ENCODE data around the gene PLEKHD1.

Gene PLEKHD1

GRCh38 chr14:69528143-69528542, 43.6 kb downstream of the PLEKHD1 start:
- no peak for DNase-seq
- in situ Hi-C loops (cut with HindIII; ENCODE audit: low pct_ligation_motif_present, low sequenced_read_pairs) = no loop called here
- TF ChIP-seq CTCF (IDR thresholded peaks at IDR 0.05; ENCODE audit: low read depth, low read length, missing control alignments) = no peak
- Histone ChIP-seq H3K36me3 (replicated peaks) (no peaks in the 10 kb centered on the region), H3K27me3 (replicated peaks) (no peaks in the 10 kb centered on the region), H3K4me3 (ENCODE audit: low read depth, low read length) (no peak overlapping the region), H3K27ac (no peak overlapping the region)

- no peak for TF ChIP-seq CTCF (IDR thresholded peaks at IDR 0.05; ENCODE audit: low read depth, low read length, missing control alignments)
- no peak for DNase-seq
- Histone ChIP-seq H3K27me3 (replicated peaks) (no peaks in the 10 kb centered on the region), H3K36me3 (replicated peaks) (no peaks in the 10 kb centered on the region), H3K27ac (no peak overlapping the region), H3K4me3 (ENCODE audit: low read depth, low read length) (no peak overlapping the region)
- in situ Hi-C loops (cut with HindIII; ENCODE audit: low pct_ligation_motif_present, low sequenced_read_pairs) = no loop called here
Observed at GRCh38 chr14:69528930-69529329, 44.4 kb downstream of the PLEKHD1 start.

GRCh38 chr14:69529563-69529962, 45.0 kb downstream of the PLEKHD1 start:
- Histone ChIP-seq H3K4me3 (ENCODE audit: low read depth, low read length) (no peak overlapping the region), H3K36me3 (replicated peaks) (no peaks in the 10 kb centered on the region), H3K27me3 (replicated peaks) (no peaks in the 10 kb centered on the region), H3K27ac (no peak overlapping the region)
- in situ Hi-C loops (cut with HindIII; ENCODE audit: low pct_ligation_motif_present, low sequenced_read_pairs) = no loop called here
- no peak for TF ChIP-seq CTCF (IDR thresholded peaks at IDR 0.05; ENCODE audit: low read depth, low read length, missing control alignments)
- no peak for DNase-seq

- Histone ChIP-seq H3K27ac (no peak overlapping the region), H3K4me3 (ENCODE audit: low read depth, low read length) (no peak overlapping the region), H3K27me3 (replicated peaks) (no peaks in the 10 kb centered on the region), H3K36me3 (replicated peaks) (no peaks in the 10 kb centered on the region)
- in situ Hi-C loops (cut with HindIII; ENCODE audit: low pct_ligation_motif_present, low sequenced_read_pairs) = no loop called here
- DNase-seq = no peak
- no peak for TF ChIP-seq CTCF (IDR thresholded peaks at IDR 0.05; ENCODE audit: low read depth, low read length, missing control alignments)
Observed at GRCh38 chr14:69530095-69530494, 45.6 kb downstream of the PLEKHD1 start.

- in situ Hi-C loops (cut with HindIII; ENCODE audit: low pct_ligation_motif_present, low sequenced_read_pairs) = no loop called here
- Histone ChIP-seq H3K27me3 (replicated peaks) (no peaks in the 10 kb centered on the region), H3K4me3 (ENCODE audit: low read depth, low read length) (no peak overlapping the region), H3K27ac (no peak overlapping the region), H3K36me3 (replicated peaks) (no peaks in the 10 kb centered on the region)
- no peak for DNase-seq
- TF ChIP-seq CTCF (IDR thresholded peaks at IDR 0.05; ENCODE audit: low read depth, low read length, missing control alignments) = no peak
Observed at GRCh38 chr14:69531135-69531534, 46.6 kb downstream of the PLEKHD1 start.

- no peaks in the 10 kb centered on the region for H3K27me3 ChIP-seq (replicated peaks)
- no peak overlapping the region for H3K4me3 ChIP-seq (ENCODE audit: low read depth, low read length)
- TF ChIP-seq CTCF (IDR thresholded peaks at IDR 0.05; ENCODE audit: low read depth, low read length, missing control alignments) = no peak
- no peak for DNase-seq
- H3K27ac ChIP-seq = no peak overlapping the region
- in situ Hi-C loops (cut with HindIII; ENCODE audit: low pct_ligation_motif_present, low sequenced_read_pairs) = no loop called here
- no peaks in the 10 kb centered on the region for H3K36me3 ChIP-seq (replicated peaks)
Observed at GRCh38 chr14:69532561-69533340, 48.2 kb downstream of the PLEKHD1 start.

Measured in brain microvascular endothelial cell (primary cell).